ENCODE measurements around the gene FHIP1A. TPM values are rescaled to one million over a fixed set of nuclear protein-coding genes. Genes with fewer than 3 reads are reported as not detected.
A peak's percentile ranks its signal among the peaks of the same experiment; 100 is the strongest.

FHIP1A gene
- total RNA-seq, 1 donor from 2014 or later, result 4.1 TPM

- H3K79me2 ChIP-seq (ENCODE audit: insufficient read depth, low read length), result no peaks in the 10 kb centered on the region
- H3K4me3 ChIP-seq (ENCODE audit: insufficient read depth, low read depth, low read length), result no peak overlapping the region
- no peak overlapping the region for H3K27ac ChIP-seq (ENCODE audit: low read depth, low read length)
- H3K9me3 ChIP-seq (ENCODE audit: insufficient read depth, low read depth, low read length), result no peaks in the 10 kb centered on the region
- no peak for TF ChIP-seq CTCF (IDR thresholded peaks at IDR 0.05; ENCODE audit: insufficient read depth, low read depth, low read length)
- no peak for TF ChIP-seq EZH2 (IDR thresholded peaks at IDR 0.05; ENCODE audit: insufficient read depth, low read length)
- H3K36me3 ChIP-seq (ENCODE audit: insufficient read depth, low read length), result no peaks in the 10 kb centered on the region
- H3K27me3 ChIP-seq (ENCODE audit: insufficient read depth, low read length), result no peaks in the 10 kb centered on the region
- Mint-ChIP-seq H3K4me3 (ENCODE audit: unreplicated experiment) (no peak overlapping the region), H3K4me1 (ENCODE audit: low read depth, unreplicated experiment) (peaks cover 13% of the 10 kb centered on the region), H3K27ac (ENCODE audit: unreplicated experiment) (no peak overlapping the region), H3K27me3 (ENCODE audit: low read depth, unreplicated experiment) (no peaks in the 10 kb centered on the region), H3K36me3 (ENCODE audit: low read depth, unreplicated experiment) (no peaks in the 10 kb centered on the region), H3K9me3 (ENCODE audit: unreplicated experiment) (no peaks in the 10 kb centered on the region)
- no peak overlapping the region for H2AFZ ChIP-seq (ENCODE audit: low read depth, low read length)
- H4K20me1 ChIP-seq (ENCODE audit: insufficient read depth, low read length), result no peaks in the 10 kb centered on the region
- H3K4me1 ChIP-seq (ENCODE audit: insufficient read depth, low read length), result no peaks in the 10 kb centered on the region
- no peak for DNase-seq (ENCODE audit: low read depth)
- FAIRE-seq, result no peak
- no peak overlapping the region for H3K4me2 ChIP-seq (ENCODE audit: low read length)
- no peak overlapping the region for H3K9ac ChIP-seq (ENCODE audit: low read length)
Observed at GRCh38 chr4:151454513-151454912, 45.5 kb downstream of the FHIP1A start.

GRCh38 chr4:151455212-151455611 lies 46.2 kb downstream of the FHIP1A start:
- Histone ChIP-seq H3K79me2 (ENCODE audit: insufficient read depth, low read length) (no peaks in the 10 kb centered on the region), H3K4me3 (ENCODE audit: insufficient read depth, low read depth, low read length) (no peak overlapping the region), H3K27ac (ENCODE audit: low read depth, low read length) (no peak overlapping the region), H3K36me3 (ENCODE audit: insufficient read depth, low read length) (no peaks in the 10 kb centered on the region), H4K20me1 (ENCODE audit: insufficient read depth, low read length) (no peaks in the 10 kb centered on the region), H3K4me2 (ENCODE audit: low read length) (no peak overlapping the region), H3K9me3 (ENCODE audit: insufficient read depth, low read depth, low read length) (no peaks in the 10 kb centered on the region), H3K27me3 (ENCODE audit: insufficient read depth, low read length) (no peaks in the 10 kb centered on the region), H2AFZ (ENCODE audit: low read depth, low read length) (no peak overlapping the region), H3K9ac (ENCODE audit: low read length) (no peak overlapping the region), H3K4me1 (ENCODE audit: insufficient read depth, low read length) (no peaks in the 10 kb centered on the region)
- Mint-ChIP-seq H3K4me3 (ENCODE audit: unreplicated experiment) (no peak overlapping the region), H3K27me3 (ENCODE audit: low read depth, unreplicated experiment) (no peaks in the 10 kb centered on the region), H3K9me3 (ENCODE audit: unreplicated experiment) (no peaks in the 10 kb centered on the region), H3K4me1 (ENCODE audit: low read depth, unreplicated experiment) (peaks cover 16% of the 10 kb centered on the region), H3K27ac (ENCODE audit: unreplicated experiment) (no peak overlapping the region), H3K36me3 (ENCODE audit: low read depth, unreplicated experiment) (no peaks in the 10 kb centered on the region)
- DNase-seq (ENCODE audit: low read depth) (no peak), FAIRE-seq (no peak)
- TF ChIP-seq EZH2 (IDR thresholded peaks at IDR 0.05; ENCODE audit: insufficient read depth, low read length) (no peak), CTCF (IDR thresholded peaks at IDR 0.05; ENCODE audit: insufficient read depth, low read depth, low read length) (no peak)

GRCh38 chr4:151458148-151458547 lies 49.2 kb downstream of the FHIP1A start:
- H3K36me3 Mint-ChIP-seq (ENCODE audit: low read depth, unreplicated experiment), result no peaks in the 10 kb centered on the region
- no peak for TF ChIP-seq EZH2 (IDR thresholded peaks at IDR 0.05; ENCODE audit: insufficient read depth, low read length)
- no peak for TF ChIP-seq CTCF (IDR thresholded peaks at IDR 0.05; ENCODE audit: insufficient read depth, low read depth, low read length)
- Histone ChIP-seq H3K4me2 (ENCODE audit: low read length) (no peak overlapping the region), H3K79me2 (ENCODE audit: insufficient read depth, low read length) (no peaks in the 10 kb centered on the region), H3K27me3 (ENCODE audit: insufficient read depth, low read length) (no peaks in the 10 kb centered on the region), H3K4me3 (ENCODE audit: insufficient read depth, low read depth, low read length) (no peak overlapping the region), H3K9ac (ENCODE audit: low read length) (no peak overlapping the region), H3K27ac (ENCODE audit: low read depth, low read length) (no peak overlapping the region), H4K20me1 (ENCODE audit: insufficient read depth, low read length) (no peaks in the 10 kb centered on the region), H3K4me1 (ENCODE audit: insufficient read depth, low read length) (no peaks in the 10 kb centered on the region), H2AFZ (ENCODE audit: low read depth, low read length) (no peak overlapping the region), H3K9me3 (ENCODE audit: insufficient read depth, low read depth, low read length) (no peaks in the 10 kb centered on the region), H3K36me3 (ENCODE audit: insufficient read depth, low read length) (no peaks in the 10 kb centered on the region)
- peak overlapping the region; percentile 75 for H3K27ac Mint-ChIP-seq (ENCODE audit: unreplicated experiment)
- H3K4me3 Mint-ChIP-seq (ENCODE audit: unreplicated experiment), result no peak overlapping the region
- DNase-seq (ENCODE audit: low read depth) (no peak), FAIRE-seq (no peak)
- H3K27me3 Mint-ChIP-seq (ENCODE audit: low read depth, unreplicated experiment), result no peaks in the 10 kb centered on the region
- H3K4me1 Mint-ChIP-seq (ENCODE audit: low read depth, unreplicated experiment), result peaks cover 20% of the 10 kb centered on the region
- H3K9me3 Mint-ChIP-seq (ENCODE audit: unreplicated experiment), result no peaks in the 10 kb centered on the region

Other genes starting within 250 kb of the FHIP1A start
- not detected in 2 replicates for gene PRSS48, start 132.0 kb upstream of the FHIP1A start, total RNA-seq
- 57.2 and 66.5 TPM in 2 replicates for gene SH3D19, start 83.6 kb upstream of the FHIP1A start, total RNA-seq

Measured in astrocyte (in vitro differentiated cells and primary cell).